HFFc6 (cell line): ENCODE results near the gene HACL1. TPM values are rescaled to one million over a fixed set of nuclear protein-coding genes. Genes with fewer than 3 reads are reported as not detected.

Experiments used
- DNase-seq: peaks from one replicate; pipeline ENCODE4 v3.0.0-alpha.2; 2018
- H3K27ac Mint-ChIP-seq: 2 replicates; pipeline ENCODE4 v1.8.0; 2020; ENCODE audit warnings: mild to moderate bottlenecking, mixed read lengths
- H3K27me3 Mint-ChIP-seq: 2 replicates; pipeline ENCODE4 v1.8.0; 2021; ENCODE audit warnings: mild to moderate bottlenecking, moderate library complexity, mixed read lengths; ENCODE audit not compliant: insufficient read depth
- H3K36me3 Mint-ChIP-seq: 2 replicates; pipeline ENCODE4 v1.8.0; 2021; ENCODE audit warnings: low read depth, mixed read lengths
- H3K4me1 Mint-ChIP-seq: 2 replicates; pipeline ENCODE4 v1.8.0; 2020; ENCODE audit warnings: low read depth, mixed read lengths
- H3K4me3 Mint-ChIP-seq: 2 replicates; pipeline ENCODE4 v1.8.0; 2020; ENCODE audit warnings: mild to moderate bottlenecking, moderate library complexity, mixed read lengths
- H3K9me3 Mint-ChIP-seq: 2 replicates; pipeline ENCODE4 v1.8.0; 2020; ENCODE audit warnings: mild to moderate bottlenecking, mixed read lengths
- CTCF ChIP-seq: fragments of 200-600 bp; sonication (generic); IDR thresholded peaks from 2 replicates; pipeline ENCODE4 v1.5.0; 2021; ENCODE audit warnings: antibody characterized with exemption, mild to moderate bottlenecking
- total RNA-seq, 6 experiments: library from RNA; stranded (reverse); fragmentation: NEBNext Ultra II Directional; extraction: Animal tissue kit (Norgen Biotek cat#: 25700); gene quantifications; 2 replicates in 1 of 6; 3 replicates in 5 of 6; pipeline ENCODE4 v1.2.3, GENCODE V29; 2021

Gene HACL1
- total RNA-seq, 6 experiments from 2014 or later: 18.6 to 21.8 (median 20.5) TPM

- peaks cover 6% of the 10 kb centered on the region; the same call in 1 of the 2 replicates for H3K4me1 Mint-ChIP-seq
- H3K4me3 Mint-ChIP-seq: no peak within 1 kb of the TSS
- H3K36me3 Mint-ChIP-seq: no peaks in the 10 kb centered on the region
- no peak for DNase-seq
- H3K9me3 Mint-ChIP-seq: no peaks in the 10 kb centered on the region
- no peak within 1 kb of the TSS for H3K27ac Mint-ChIP-seq
- H3K27me3 Mint-ChIP-seq: peaks cover 11% of the 10 kb centered on the region
- TF ChIP-seq CTCF: no peak
Observed at GRCh38 chr3:15521573-15521965, 79.8 kb downstream of the HACL1 start, which contains the start of gene COLQ. COLQ (minus strand) TSS chr3:15521706; CDS start chr3:15521625, 81 bp downstream.

- no peak for TF ChIP-seq CTCF
- Mint-ChIP-seq H3K9me3 (no peaks in the 10 kb centered on the region), H3K27me3 (peaks cover 11% of the 10 kb centered on the region), H3K27ac (no peak overlapping the region), H3K4me3 (no peak overlapping the region), H3K36me3 (no peaks in the 10 kb centered on the region), H3K4me1 (peaks cover 6% of the 10 kb centered on the region; the same call in 1 of the 2 replicates)
- DNase-seq: no peak
Observed at GRCh38 chr3:15520804-15521572, 80.4 kb downstream of the HACL1 start.

- peaks cover 9% of the 10 kb centered on the region for H3K27me3 Mint-ChIP-seq
- no peaks in the 10 kb centered on the region for H3K36me3 Mint-ChIP-seq
- no peak overlapping the region for H3K27ac Mint-ChIP-seq
- peaks cover 6% of the 10 kb centered on the region; the same call in 1 of the 2 replicates for H3K4me1 Mint-ChIP-seq
- TF ChIP-seq CTCF: no peak
- no peak overlapping the region for H3K4me3 Mint-ChIP-seq
- H3K9me3 Mint-ChIP-seq: no peaks in the 10 kb centered on the region
- no peak for DNase-seq
Observed at GRCh38 chr3:15520185-15520584, 81.2 kb downstream of the HACL1 start.

GRCh38 chr3:15519096-15519495, 82.3 kb downstream of the HACL1 start:
- Mint-ChIP-seq H3K4me3 (no peak overlapping the region), H3K36me3 (no peaks in the 10 kb centered on the region), H3K27me3 (peaks cover 13% of the 10 kb centered on the region), H3K27ac (no peak overlapping the region), H3K9me3 (no peaks in the 10 kb centered on the region), H3K4me1 (peaks cover 6% of the 10 kb centered on the region; the same call in 1 of the 2 replicates)
- DNase-seq: no peak
- no peak for TF ChIP-seq CTCF

GRCh38 chr3:15514663-15515340, 86.6 kb downstream of the HACL1 start:
- Mint-ChIP-seq H3K9me3 (no peaks in the 10 kb centered on the region), H3K27me3 (peaks cover 30% of the 10 kb centered on the region), H3K27ac (no peak overlapping the region), H3K36me3 (no peaks in the 10 kb centered on the region), H3K4me1 (no peaks in the 10 kb centered on the region), H3K4me3 (no peak overlapping the region)
- TF ChIP-seq CTCF: no peak
- peak; percentile 3 for DNase-seq
